HL-60 (cell line): ENCODE measurements around the gene CCRL2.
"Not testable (repeated sequence)": the region's sequence is repeated elsewhere in the genome, so short reads cannot be mapped to it uniquely, and the experiment has no call there.

Experiments used
- DNase-seq, 2 experiments: peaks; one replicate each; pipeline ENCODE4 v3.0.0-alpha.2; 2010 to 2020; ENCODE audit warnings: low read depth in 1 of 2, low spot score in 1 of 2
- H3K27ac ChIP-seq: fragments of 250-450 bp; sonication (Bioruptor Pico); replicated peaks from 2 replicates; pipeline ENCODE4 v1.5.1; 2020; ENCODE audit warnings: mild to moderate bottlenecking, moderate library complexity
- H3K27me3 ChIP-seq: fragments of 250-450 bp; sonication (Bioruptor Pico); 2 replicates; pipeline ENCODE4 v1.5.1; 2021; ENCODE audit warnings: mild to moderate bottlenecking, moderate library complexity; ENCODE audit not compliant: insufficient read depth, poor library complexity, severe bottlenecking
- H3K4me3 ChIP-seq: replicated peaks from 2 replicates; pipeline ENCODE4 v1.5.1; 2011; ENCODE audit warnings: mild to moderate bottlenecking, control low read depth, low read length; ENCODE audit not compliant: insufficient read depth
- GABPA ChIP-seq: IDR thresholded peaks from 2 replicates; pipeline ENCODE4 v1.6.1; 2012; ENCODE audit warnings: low read depth
- POLR2AphosphoS5 ChIP-seq: IDR thresholded peaks from 2 replicates; pipeline ENCODE4 v1.6.1; 2012; ENCODE audit warnings: low read depth
- REST ChIP-seq: IDR thresholded peaks from 2 replicates; pipeline ENCODE4 v1.6.1; 2012; ENCODE audit warnings: low read depth; ENCODE audit not compliant: insufficient replicate concordance
- SPI1 ChIP-seq: IDR thresholded peaks from 2 replicates; pipeline ENCODE4 v1.6.1; 2012; ENCODE audit warnings: low read depth, mild to moderate bottlenecking, borderline replicate concordance
- TF ChIP-seq, protein P1 (sequence below): IDR thresholded peaks from one replicate; pipeline ENCODE4 v1.5.1; 2011; ENCODE audit warnings: low read length, control low read depth, inconsistent platforms; ENCODE audit not compliant: insufficient read depth

CCRL2 gene

DNA sequence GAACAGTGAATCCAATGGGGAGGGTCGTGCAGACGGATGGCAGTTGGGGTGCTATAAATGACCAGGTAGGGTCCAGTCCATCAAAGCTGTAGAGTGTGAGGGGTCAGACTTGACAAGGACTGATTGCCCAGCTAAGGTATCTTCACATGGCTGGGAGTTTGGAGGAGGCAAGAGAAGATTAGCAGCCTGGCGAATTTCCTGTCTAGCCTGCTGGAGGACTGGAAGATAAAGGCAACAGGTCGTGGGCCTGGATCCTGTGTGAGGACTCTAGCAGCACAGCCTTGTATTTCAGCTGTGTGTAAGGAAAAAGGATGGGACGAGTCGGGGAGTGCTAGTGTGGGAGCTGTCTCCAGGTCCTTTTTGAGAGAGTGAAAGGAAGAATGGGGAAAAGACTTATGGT lies 17.8 kb upstream of the CCRL2 start:
- no peak overlapping the region for H3K4me3 ChIP-seq
- no peak overlapping the region for H3K27ac ChIP-seq
- TF ChIP-seq REST (no peak), GABPA (no peak), POLR2AphosphoS5 (no peak), SPI1 (no peak)
- TF ChIP-seq, protein P1, sequence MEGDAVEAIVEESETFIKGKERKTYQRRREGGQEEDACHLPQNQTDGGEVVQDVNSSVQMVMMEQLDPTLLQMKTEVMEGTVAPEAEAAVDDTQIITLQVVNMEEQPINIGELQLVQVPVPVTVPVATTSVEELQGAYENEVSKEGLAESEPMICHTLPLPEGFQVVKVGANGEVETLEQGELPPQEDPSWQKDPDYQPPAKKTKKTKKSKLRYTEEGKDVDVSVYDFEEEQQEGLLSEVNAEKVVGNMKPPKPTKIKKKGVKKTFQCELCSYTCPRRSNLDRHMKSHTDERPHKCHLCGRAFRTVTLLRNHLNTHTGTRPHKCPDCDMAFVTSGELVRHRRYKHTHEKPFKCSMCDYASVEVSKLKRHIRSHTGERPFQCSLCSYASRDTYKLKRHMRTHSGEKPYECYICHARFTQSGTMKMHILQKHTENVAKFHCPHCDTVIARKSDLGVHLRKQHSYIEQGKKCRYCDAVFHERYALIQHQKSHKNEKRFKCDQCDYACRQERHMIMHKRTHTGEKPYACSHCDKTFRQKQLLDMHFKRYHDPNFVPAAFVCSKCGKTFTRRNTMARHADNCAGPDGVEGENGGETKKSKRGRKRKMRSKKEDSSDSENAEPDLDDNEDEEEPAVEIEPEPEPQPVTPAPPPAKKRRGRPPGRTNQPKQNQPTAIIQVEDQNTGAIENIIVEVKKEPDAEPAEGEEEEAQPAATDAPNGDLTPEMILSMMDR: no peak
- no peak for DNase-seq
- H3K27me3 ChIP-seq: no peaks in the 10 kb centered on the region

DNA sequence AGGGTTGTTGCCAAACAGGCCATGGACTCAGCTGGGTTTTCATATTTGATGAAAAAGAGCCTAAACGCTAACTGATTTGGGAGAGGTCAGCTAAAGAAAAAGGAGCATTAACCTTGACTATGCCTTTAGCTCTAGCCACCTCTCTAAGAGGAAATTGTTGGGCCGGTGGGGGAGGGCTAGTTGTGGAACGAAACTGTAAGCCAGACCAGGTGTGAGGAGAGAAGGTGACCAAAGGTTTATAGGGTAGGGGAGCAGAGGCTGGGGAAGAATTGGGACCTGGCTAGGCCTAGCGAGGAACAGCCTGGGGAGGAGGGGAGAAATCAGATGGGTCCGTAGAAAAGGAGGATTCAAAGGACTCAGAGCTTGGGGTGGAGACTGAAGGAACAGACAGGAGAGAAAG lies 15.5 kb upstream of the CCRL2 start:
- not testable (repeated sequence) for H3K4me3 ChIP-seq, DNase-seq, H3K27me3 ChIP-seq, H3K27ac ChIP-seq

DNA sequence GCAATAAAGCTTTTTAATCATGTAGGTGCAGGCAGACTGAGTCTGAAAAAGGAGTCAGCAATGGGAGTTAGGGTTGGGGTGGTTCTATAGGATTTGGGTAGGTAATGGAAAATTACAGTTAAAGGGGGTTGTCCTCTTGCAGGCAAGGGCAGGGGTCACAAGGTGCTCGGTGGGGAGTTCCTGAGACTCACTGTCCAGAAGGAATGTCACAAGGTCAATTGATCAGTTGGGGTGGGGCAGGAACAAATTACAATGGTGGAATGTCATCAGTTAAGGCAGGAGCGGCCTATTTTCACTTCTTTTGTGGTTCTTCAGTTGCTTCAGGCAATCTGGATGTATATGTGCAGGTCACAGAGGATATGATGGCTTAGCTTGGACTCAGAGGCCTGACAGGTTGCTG lies 14.0 kb upstream of the CCRL2 start:
- Histone ChIP-seq H3K27ac (peak overlapping the region; percentile 81), H3K4me3 (no peak overlapping the region), H3K27me3 (no peaks in the 10 kb centered on the region)
- DNase-seq: no peak
- TF ChIP-seq, protein P1: no peak
- no peak for TF ChIP-seq GABPA
- TF ChIP-seq REST: no peak
- TF ChIP-seq POLR2AphosphoS5: no peak
- no peak for TF ChIP-seq SPI1

- Histone ChIP-seq H3K27me3 (no peaks in the 10 kb centered on the region), H3K4me3 (no peak overlapping the region), H3K27ac (peak overlapping the region; percentile 81)
- TF ChIP-seq, protein P1: no peak
- TF ChIP-seq SPI1 (no peak), REST (no peak), POLR2AphosphoS5 (peak; percentile 39; the same call in 1 of the 2 replicates)
- DNase-seq: peak; percentile 79 to 94
Observed at GRCh38 chr3:46393554-46394434, 13.3 kb upstream of the CCRL2 start.
